ENCODE measurements around the gene PNPT1. TPM values are rescaled to one million over a fixed set of nuclear protein-coding genes. Genes with fewer than 3 reads are reported as not detected.

The PNPT1 gene
- total and polyA plus RNA-seq, 10 of the 15 experiments (the other 5 are each of a cell fraction or from before 2014, with no cell fraction given): 34.2 to 67.7 (median 43.3) TPM

DNA sequence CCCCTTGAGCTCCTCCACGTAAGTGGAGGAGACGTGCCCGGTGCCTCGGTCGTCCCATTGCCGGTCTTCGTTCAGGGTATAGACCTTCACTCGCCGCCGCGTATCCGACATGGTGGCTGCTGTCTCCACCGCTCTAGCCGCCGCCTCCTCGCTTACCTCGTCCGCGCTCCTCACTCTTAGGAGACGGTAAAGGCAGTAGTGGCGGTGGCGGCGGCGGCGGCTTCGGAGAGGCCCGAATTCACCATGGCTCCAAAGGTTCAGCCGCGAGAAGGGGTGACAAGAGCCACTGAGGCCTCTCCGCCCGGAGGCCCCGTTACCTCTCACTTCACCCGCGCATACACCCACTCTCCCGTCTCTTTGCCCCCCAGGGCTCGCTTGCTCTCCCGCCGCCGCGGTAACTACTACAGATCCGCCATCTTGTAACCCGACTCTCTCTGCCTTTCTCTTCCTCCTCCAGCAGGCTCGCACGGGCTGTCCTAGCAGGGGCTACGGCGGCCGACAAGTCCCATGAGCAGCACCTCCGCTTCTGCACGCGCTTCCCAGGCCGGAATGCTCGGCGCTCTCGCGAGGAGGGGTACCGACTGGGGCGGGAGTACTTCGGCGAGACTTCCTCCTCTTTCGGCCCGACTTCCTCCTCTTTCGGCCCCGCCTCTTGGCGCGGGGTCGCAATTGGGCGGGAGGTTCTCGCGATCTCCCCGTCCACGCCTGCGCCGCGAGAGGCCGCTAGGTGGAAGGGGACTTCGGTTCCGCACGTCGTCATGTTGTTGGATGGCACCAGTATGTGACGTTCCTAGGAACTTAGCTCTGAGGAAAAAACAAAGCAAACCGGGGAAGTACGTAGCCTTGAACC, 76.2 kb downstream of the PNPT1 start, which contains the start of gene PPP4R3B (continued):
- TF ChIP-seq, protein P1, sequence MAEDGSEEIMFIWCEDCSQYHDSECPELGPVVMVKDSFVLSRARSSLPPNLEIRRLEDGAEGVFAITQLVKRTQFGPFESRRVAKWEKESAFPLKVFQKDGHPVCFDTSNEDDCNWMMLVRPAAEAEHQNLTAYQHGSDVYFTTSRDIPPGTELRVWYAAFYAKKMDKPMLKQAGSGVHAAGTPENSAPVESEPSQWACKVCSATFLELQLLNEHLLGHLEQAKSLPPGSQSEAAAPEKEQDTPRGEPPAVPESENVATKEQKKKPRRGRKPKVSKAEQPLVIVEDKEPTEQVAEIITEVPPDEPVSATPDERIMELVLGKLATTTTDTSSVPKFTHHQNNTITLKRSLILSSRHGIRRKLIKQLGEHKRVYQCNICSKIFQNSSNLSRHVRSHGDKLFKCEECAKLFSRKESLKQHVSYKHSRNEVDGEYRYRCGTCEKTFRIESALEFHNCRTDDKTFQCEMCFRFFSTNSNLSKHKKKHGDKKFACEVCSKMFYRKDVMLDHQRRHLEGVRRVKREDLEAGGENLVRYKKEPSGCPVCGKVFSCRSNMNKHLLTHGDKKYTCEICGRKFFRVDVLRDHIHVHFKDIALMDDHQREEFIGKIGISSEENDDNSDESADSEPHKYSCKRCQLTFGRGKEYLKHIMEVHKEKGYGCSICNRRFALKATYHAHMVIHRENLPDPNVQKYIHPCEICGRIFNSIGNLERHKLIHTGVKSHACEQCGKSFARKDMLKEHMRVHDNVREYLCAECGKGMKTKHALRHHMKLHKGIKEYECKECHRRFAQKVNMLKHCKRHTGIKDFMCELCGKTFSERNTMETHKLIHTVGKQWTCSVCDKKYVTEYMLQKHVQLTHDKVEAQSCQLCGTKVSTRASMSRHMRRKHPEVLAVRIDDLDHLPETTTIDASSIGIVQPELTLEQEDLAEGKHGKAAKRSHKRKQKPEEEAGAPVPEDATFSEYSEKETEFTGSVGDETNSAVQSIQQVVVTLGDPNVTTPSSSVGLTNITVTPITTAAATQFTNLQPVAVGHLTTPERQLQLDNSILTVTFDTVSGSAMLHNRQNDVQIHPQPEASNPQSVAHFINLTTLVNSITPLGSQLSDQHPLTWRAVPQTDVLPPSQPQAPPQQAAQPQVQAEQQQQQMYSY (CRISPR knock-in tag; IDR thresholded peaks at IDR 0.05): no peak
- TF ChIP-seq NFXL1 (IDR thresholded peaks at IDR 0.05; ENCODE audit: borderline replicate concordance): no peak
- TF ChIP-seq LARP7 (IDR thresholded peaks at IDR 0.05): peak; percentile 49; the same call in 1 of the 2 replicates
- TF ChIP-seq JUND (IDR thresholded peaks at IDR 0.05; ENCODE audit: low read depth, low read length): 0 out of 2 replicates have a peak, but pooled peaks have one; percentile 17
- no peak for TF ChIP-seq TARDBP (IDR thresholded peaks at IDR 0.05; ENCODE audit: borderline replicate concordance)
- no peak for TF ChIP-seq ASH2L (IDR thresholded peaks at IDR 0.05; ENCODE audit: borderline replicate concordance, low read depth)
- TF ChIP-seq, protein P2, sequence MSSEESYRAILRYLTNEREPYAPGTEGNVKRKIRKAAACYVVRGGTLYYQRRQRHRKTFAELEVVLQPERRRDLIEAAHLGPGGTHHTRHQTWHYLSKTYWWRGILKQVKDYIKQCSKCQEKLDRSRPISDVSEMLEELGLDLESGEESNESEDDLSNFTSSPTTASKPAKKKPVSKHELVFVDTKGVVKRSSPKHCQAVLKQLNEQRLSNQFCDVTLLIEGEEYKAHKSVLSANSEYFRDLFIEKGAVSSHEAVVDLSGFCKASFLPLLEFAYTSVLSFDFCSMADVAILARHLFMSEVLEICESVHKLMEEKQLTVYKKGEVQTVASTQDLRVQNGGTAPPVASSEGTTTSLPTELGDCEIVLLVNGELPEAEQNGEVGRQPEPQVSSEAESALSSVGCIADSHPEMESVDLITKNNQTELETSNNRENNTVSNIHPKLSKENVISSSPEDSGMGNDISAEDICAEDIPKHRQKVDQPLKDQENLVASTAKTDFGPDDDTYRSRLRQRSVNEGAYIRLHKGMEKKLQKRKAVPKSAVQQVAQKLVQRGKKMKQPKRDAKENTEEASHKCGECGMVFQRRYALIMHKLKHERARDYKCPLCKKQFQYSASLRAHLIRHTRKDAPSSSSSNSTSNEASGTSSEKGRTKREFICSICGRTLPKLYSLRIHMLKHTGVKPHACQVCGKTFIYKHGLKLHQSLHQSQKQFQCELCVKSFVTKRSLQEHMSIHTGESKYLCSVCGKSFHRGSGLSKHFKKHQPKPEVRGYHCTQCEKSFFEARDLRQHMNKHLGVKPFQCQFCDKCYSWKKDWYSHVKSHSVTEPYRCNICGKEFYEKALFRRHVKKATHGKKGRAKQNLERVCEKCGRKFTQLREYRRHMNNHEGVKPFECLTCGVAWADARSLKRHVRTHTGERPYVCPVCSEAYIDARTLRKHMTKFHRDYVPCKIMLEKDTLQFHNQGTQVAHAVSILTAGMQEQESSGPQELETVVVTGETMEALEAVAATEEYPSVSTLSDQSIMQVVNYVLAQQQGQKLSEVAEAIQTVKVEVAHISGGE (CRISPR knock-in tag; IDR thresholded peaks at IDR 0.05): no peak
- TF ChIP-seq, protein P3, sequence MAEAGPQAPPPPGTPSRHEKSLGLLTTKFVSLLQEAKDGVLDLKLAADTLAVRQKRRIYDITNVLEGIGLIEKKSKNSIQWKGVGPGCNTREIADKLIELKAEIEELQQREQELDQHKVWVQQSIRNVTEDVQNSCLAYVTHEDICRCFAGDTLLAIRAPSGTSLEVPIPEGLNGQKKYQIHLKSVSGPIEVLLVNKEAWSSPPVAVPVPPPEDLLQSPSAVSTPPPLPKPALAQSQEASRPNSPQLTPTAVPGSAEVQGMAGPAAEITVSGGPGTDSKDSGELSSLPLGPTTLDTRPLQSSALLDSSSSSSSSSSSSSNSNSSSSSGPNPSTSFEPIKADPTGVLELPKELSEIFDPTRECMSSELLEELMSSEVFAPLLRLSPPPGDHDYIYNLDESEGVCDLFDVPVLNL (IDR thresholded peaks at IDR 0.05; ENCODE audit: low read depth, low read length): peak; percentile 55; the same call in 1 of the 2 replicates
- peak; percentile 84 for TF ChIP-seq SIN3A (IDR thresholded peaks at IDR 0.05; ENCODE audit: low read depth, low read length)
